Measurements from ENCODE around the gene FCGR2B.

DNA sequence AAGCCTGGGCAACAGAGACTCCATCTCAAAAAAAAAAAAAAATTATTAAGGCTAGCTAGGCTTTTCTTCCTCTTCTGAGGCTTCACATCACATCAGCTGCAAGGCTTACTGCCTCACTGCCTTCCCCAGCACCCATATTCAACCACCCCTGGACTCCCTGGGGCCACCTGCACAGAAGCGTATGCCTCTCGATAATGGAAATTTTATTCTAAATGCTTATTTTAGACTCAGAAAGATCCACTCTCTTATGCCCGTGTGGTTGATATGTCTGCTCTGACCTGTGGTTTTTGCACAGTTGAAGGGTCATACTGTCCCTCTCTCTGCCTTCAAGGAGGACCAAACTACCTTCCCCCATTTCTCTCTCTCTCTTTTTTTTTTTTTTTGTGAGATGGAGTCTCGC, 42.6 kb downstream of the FCGR2B start:
- TF ChIP-seq, protein P1, sequence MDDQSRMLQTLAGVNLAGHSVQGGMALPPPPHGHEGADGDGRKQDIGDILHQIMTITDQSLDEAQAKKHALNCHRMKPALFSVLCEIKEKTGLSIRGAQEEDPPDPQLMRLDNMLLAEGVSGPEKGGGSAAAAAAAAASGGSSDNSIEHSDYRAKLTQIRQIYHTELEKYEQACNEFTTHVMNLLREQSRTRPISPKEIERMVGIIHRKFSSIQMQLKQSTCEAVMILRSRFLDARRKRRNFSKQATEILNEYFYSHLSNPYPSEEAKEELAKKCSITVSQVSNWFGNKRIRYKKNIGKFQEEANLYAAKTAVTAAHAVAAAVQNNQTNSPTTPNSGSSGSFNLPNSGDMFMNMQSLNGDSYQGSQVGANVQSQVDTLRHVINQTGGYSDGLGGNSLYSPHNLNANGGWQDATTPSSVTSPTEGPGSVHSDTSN (CRISPR knock-in tag; IDR thresholded peaks at IDR 0.05): no peak
- TF ChIP-seq, protein P2, sequence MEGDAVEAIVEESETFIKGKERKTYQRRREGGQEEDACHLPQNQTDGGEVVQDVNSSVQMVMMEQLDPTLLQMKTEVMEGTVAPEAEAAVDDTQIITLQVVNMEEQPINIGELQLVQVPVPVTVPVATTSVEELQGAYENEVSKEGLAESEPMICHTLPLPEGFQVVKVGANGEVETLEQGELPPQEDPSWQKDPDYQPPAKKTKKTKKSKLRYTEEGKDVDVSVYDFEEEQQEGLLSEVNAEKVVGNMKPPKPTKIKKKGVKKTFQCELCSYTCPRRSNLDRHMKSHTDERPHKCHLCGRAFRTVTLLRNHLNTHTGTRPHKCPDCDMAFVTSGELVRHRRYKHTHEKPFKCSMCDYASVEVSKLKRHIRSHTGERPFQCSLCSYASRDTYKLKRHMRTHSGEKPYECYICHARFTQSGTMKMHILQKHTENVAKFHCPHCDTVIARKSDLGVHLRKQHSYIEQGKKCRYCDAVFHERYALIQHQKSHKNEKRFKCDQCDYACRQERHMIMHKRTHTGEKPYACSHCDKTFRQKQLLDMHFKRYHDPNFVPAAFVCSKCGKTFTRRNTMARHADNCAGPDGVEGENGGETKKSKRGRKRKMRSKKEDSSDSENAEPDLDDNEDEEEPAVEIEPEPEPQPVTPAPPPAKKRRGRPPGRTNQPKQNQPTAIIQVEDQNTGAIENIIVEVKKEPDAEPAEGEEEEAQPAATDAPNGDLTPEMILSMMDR (tag by site-specific recombination; IDR thresholded peaks at IDR 0.05): no peak
- TF ChIP-seq, protein P3, sequence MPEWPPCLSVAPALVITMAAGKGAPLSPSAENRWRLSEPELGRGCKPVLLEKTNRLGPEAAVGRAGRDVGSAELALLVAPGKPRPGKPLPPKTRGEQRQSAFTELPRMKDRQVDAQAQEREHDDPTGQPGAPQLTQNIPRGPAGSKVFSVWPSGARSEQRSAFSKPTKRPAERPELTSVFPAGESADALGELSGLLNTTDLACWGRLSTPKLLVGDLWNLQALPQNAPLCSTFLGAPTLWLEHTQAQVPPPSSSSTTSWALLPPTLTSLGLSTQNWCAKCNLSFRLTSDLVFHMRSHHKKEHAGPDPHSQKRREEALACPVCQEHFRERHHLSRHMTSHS (tag by site-specific recombination; IDR thresholded peaks at IDR 0.05): no peak
- TF ChIP-seq ZNF274 (IDR thresholded peaks at IDR 0.05; ENCODE audit: low read length) (no peak), ZNF274 (tag by site-specific recombination; IDR thresholded peaks at IDR 0.05; ENCODE audit: borderline replicate concordance) (no peak), ZNF785 (tag by site-specific recombination; IDR thresholded peaks at IDR 0.05) (no peak), ZNF707 (tag by site-specific recombination; IDR thresholded peaks at IDR 0.05) (no peak), ZNF549 (tag by site-specific recombination; IDR thresholded peaks at IDR 0.05) (no peak), ZNF658 (tag by site-specific recombination; IDR thresholded peaks at IDR 0.05) (no peak), ZNF146 (tag by site-specific recombination; IDR thresholded peaks at IDR 0.05) (no peak)
- TF ChIP-seq, protein P4, sequence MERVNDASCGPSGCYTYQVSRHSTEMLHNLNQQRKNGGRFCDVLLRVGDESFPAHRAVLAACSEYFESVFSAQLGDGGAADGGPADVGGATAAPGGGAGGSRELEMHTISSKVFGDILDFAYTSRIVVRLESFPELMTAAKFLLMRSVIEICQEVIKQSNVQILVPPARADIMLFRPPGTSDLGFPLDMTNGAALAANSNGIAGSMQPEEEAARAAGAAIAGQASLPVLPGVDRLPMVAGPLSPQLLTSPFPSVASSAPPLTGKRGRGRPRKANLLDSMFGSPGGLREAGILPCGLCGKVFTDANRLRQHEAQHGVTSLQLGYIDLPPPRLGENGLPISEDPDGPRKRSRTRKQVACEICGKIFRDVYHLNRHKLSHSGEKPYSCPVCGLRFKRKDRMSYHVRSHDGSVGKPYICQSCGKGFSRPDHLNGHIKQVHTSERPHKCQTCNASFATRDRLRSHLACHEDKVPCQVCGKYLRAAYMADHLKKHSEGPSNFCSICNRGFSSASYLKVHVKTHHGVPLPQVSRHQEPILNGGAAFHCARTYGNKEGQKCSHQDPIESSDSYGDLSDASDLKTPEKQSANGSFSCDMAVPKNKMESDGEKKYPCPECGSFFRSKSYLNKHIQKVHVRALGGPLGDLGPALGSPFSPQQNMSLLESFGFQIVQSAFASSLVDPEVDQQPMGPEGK (tag by site-specific recombination; IDR thresholded peaks at IDR 0.05): no peak

Measured in HEK293 (cell line).